Liver (tissue), 9 donors: Measurements from ENCODE around the gene INPP4B. TPM values are rescaled to one million over a fixed set of nuclear protein-coding genes. Genes with fewer than 3 reads are reported as not detected.

Experiments used
- DNase-seq: peaks from one replicate; pipeline ENCODE4 v3.0.0-alpha.2; 2017; ENCODE audit warnings: low spot score
- H3K27ac ChIP-seq, 2 donors: one replicate each; pipeline ENCODE4 v1.7.0; 2013; ENCODE audit warnings: inconsistent platforms in 2 of 2, low read length in 2 of 2, control low read depth in 1 of 2, low read depth in 1 of 2, mild to moderate bottlenecking in 1 of 2
- H3K27me3 ChIP-seq, 4 donors: one replicate each; pipeline versions ENCODE4 v1.6.1 to v1.7.0; 2013; ENCODE audit warnings: low read length in 3 of 4, inconsistent platforms in 1 of 4, mild to moderate bottlenecking in 1 of 4, moderate library complexity in 1 of 4; ENCODE audit not compliant: control insufficient read depth in 4 of 4, insufficient read depth in 4 of 4
- H3K36me3 ChIP-seq, 4 donors: one replicate each; pipeline versions ENCODE4 v1.6.1 to v1.7.0; 2013; ENCODE audit warnings: low read length in 3 of 4, mild to moderate bottlenecking in 3 of 4, low read depth in 1 of 4, moderate library complexity in 1 of 4; ENCODE audit not compliant: control insufficient read depth in 4 of 4, insufficient read depth in 3 of 4
- H3K4me1 ChIP-seq, 4 donors: one replicate each; pipeline versions ENCODE4 v1.6.1 to v1.7.0; 2013; ENCODE audit warnings: low read length in 3 of 4, mild to moderate bottlenecking in 3 of 4, moderate library complexity in 1 of 4; ENCODE audit not compliant: control insufficient read depth in 4 of 4, insufficient read depth in 4 of 4
- H3K4me3 ChIP-seq, 3 donors: one replicate each; pipeline versions ENCODE4 v1.6.1 to v1.7.0; 2013; ENCODE audit warnings: low read length in 3 of 3, control low read depth in 1 of 3, low read depth in 1 of 3, mild to moderate bottlenecking in 1 of 3
- H3K9ac ChIP-seq, 2 donors: one replicate each; pipeline ENCODE4 v1.7.0; 2013; ENCODE audit warnings: low read length in 2 of 2, mild to moderate bottlenecking in 2 of 2, moderate library complexity in 2 of 2, control low read depth in 1 of 2, low read depth in 1 of 2
- H3K9me3 ChIP-seq, 4 donors: one replicate each; pipeline versions ENCODE4 v1.6.1 to v1.7.0; 2013; ENCODE audit warnings: low read length in 3 of 4; ENCODE audit not compliant: control insufficient read depth in 4 of 4
- ATF3 ChIP-seq: IDR thresholded peaks from 2 replicates; pipeline ENCODE4 v1.6.1; 2016; ENCODE audit warnings: antibody characterized with exemption
- CTCF ChIP-seq: fragments of 150-350 bp; IDR thresholded peaks from 2 replicates; pipeline ENCODE4 v1.5.1; 2017; ENCODE audit warnings: improper control_type of control experiment, low read depth, low read length; ENCODE audit not compliant: missing input control
- EGR1 ChIP-seq, 2 donors: IDR thresholded peaks; 2 replicates each; pipeline ENCODE4 v1.6.1; 2016 to 2018; ENCODE audit warnings: antibody characterized with exemption in 2 of 2, low read depth in 2 of 2
- FOXA1 ChIP-seq: IDR thresholded peaks from 2 replicates; pipeline ENCODE4 v1.6.1; 2016; ENCODE audit warnings: antibody characterized with exemption
- FOXA2 ChIP-seq: IDR thresholded peaks from 2 replicates; pipeline ENCODE4 v1.6.1; 2016; ENCODE audit warnings: antibody characterized with exemption
- GABPA ChIP-seq, 2 donors: IDR thresholded peaks in 1 of 2; conservative IDR thresholded peaks in 1 of 2; 2 replicates each; pipeline ENCODE4 v1.6.1; 2016; ENCODE audit warnings: antibody characterized with exemption in 2 of 2, mild to moderate bottlenecking in 1 of 2, moderate library complexity in 1 of 2
- HNF4A ChIP-seq, 2 donors: conservative IDR thresholded peaks; 2 replicates each; pipeline ENCODE4 v1.6.1; 2016; ENCODE audit warnings: antibody characterized with exemption in 2 of 2, mild to moderate bottlenecking in 2 of 2
- HNF4G ChIP-seq: IDR thresholded peaks from 2 replicates; pipeline ENCODE4 v1.6.1; 2016; ENCODE audit warnings: antibody characterized with exemption
- JUND ChIP-seq, 2 donors: IDR thresholded peaks; 2 replicates each; pipeline ENCODE4 v1.6.1; 2016; ENCODE audit warnings: antibody characterized with exemption in 2 of 2
- MAX ChIP-seq: IDR thresholded peaks from 2 replicates; pipeline ENCODE4 v1.6.1; 2016; ENCODE audit warnings: antibody characterized with exemption
- NR2F2 ChIP-seq: IDR thresholded peaks from 2 replicates; pipeline ENCODE4 v1.6.1; 2016; ENCODE audit warnings: antibody characterized with exemption
- RAD21 ChIP-seq, 2 donors: IDR thresholded peaks; 2 replicates each; pipeline ENCODE4 v1.6.1; 2016; ENCODE audit warnings: antibody characterized with exemption in 2 of 2, mild to moderate bottlenecking in 2 of 2
- REST ChIP-seq: IDR thresholded peaks from 2 replicates; pipeline ENCODE4 v1.6.1; 2016; ENCODE audit warnings: antibody characterized with exemption, mild to moderate bottlenecking
- SP1 ChIP-seq: IDR thresholded peaks from 2 replicates; pipeline ENCODE4 v1.6.1; 2018; ENCODE audit warnings: antibody characterized with exemption, mild to moderate bottlenecking
- TAF1 ChIP-seq: conservative IDR thresholded peaks from 2 replicates; pipeline ENCODE4 v1.6.1; 2016; ENCODE audit warnings: antibody characterized with exemption, mild to moderate bottlenecking
- ZBTB33 ChIP-seq: IDR thresholded peaks from 2 replicates; pipeline ENCODE4 v1.6.1; 2016; ENCODE audit warnings: antibody characterized with exemption
- WGBS: extraction: QIAGEN DNeasy Blood & Tissue Kit; methylation state at CpG from one replicate; pipeline ENCODE4 v1.1.7; 2013; 5-methylcytosine and 5-hydroxymethylcytosine counted together
- polyA plus RNA-seq, 2 donors: library from polyadenylated mRNA; stranded (reverse) in 1 of 2; unstranded in 1 of 2; fragments of 200-250 nt in 1 of 2; fragments of >200 nt in 1 of 2; fragmentation: Nextera tagmentation in 1 of 2; extraction: Ambion mirVana in 1 of 2; gene quantifications; one replicate each; pipeline versions ENCODE4 v1.2.1 to v1.2.3, GENCODE V29; 2013 to 2015
- total RNA-seq, 2 donors: library from RNA; depleted of rRNA; stranded (reverse); fragments of >200 nt; gene quantifications; one replicate each; pipeline ENCODE4 v1.2.3, GENCODE V29; 2014
- donor health status: healthy.
- donor health status: healthy.
- donor health status: healthy.
- donor health status: healthy.
- donor health status: healthy.

Gene INPP4B
- total and polyA plus RNA-seq, 4 donors, result 0.43 to 2.8 (median 1.6) TPM

GRCh38 chr4:142773505-142773904 lies 72.6 kb downstream of the INPP4B start:
- H3K27ac ChIP-seq, result no peak overlapping the region

More at GRCh38 chr4:142773505-142773904, 72.6 kb downstream of the INPP4B start:
- no peak for DNase-seq
- no peak for TF ChIP-seq FOXA1
- TF ChIP-seq FOXA2, result no peak
- no peak for TF ChIP-seq MAX
- TF ChIP-seq SP1, result no peak
- no peak for TF ChIP-seq JUND (IDR thresholded peaks at IDR 0.05)
- TF ChIP-seq CTCF, result no peak
- no peak for TF ChIP-seq GABPA (IDR thresholded peaks at IDR 0.05 in 1 of 2, conservative IDR thresholded peaks at IDR 0.05 in 1 of 2)
- no peak for TF ChIP-seq RAD21 (IDR thresholded peaks at IDR 0.05)
- no peak for TF ChIP-seq REST
- TF ChIP-seq ATF3, result no peak
- TF ChIP-seq EGR1 (IDR thresholded peaks at IDR 0.05; ENCODE audit: low read depth in 2 of 2), result no peak
- TF ChIP-seq ZBTB33, result no peak
- TF ChIP-seq TAF1, result no peak
- no peak for TF ChIP-seq HNF4A (conservative IDR thresholded peaks at IDR 0.05)
- TF ChIP-seq HNF4G, result no peak
- TF ChIP-seq NR2F2, result no peak
- Histone ChIP-seq H3K27me3 (peaks cover 0 to 4% (median 0%) of the 10 kb centered on the region in 4 donors), H3K4me3 (no peak overlapping the region), H3K4me1 (no peaks in the 10 kb centered on the region), H3K9me3 (no peaks in the 10 kb centered on the region), H3K9ac (no peak overlapping the region), H3K36me3 (no peaks in the 10 kb centered on the region)
- WGBS, result 86% methylated on average over 2 of the region's 2 CpGs
